GM18511 (cell line): ENCODE results near the gene ALX3.
A peak's percentile ranks its signal among the peaks of the same experiment; 100 is the strongest.
"Not testable (repeated sequence)": the region's sequence is repeated elsewhere in the genome, so short reads cannot be mapped to it uniquely, and the experiment has no call there.

Experiments
- ATAC-seq: cut with Tn5 transposase; IDR thresholded peaks from one replicate; pipeline ENCODE4 v1.9.1; 2021; ENCODE audit warnings: mild to moderate bottlenecking, moderate library complexity; ENCODE audit not compliant: unreplicated experiment

The ALX3 gene

GRCh38 chr1:110089561-110090275 lies 19.2 kb upstream of the ALX3 start:
- no peak for ATAC-seq

GRCh38 chr1:110088739-110089316 lies 18.4 kb upstream of the ALX3 start:
- no peak for ATAC-seq

- ATAC-seq, result peak; percentile 73
Measured at GRCh38 chr1:110087812-110088738, 17.6 kb upstream of the ALX3 start.

GRCh38 chr1:110086961-110087360 lies 16.5 kb upstream of the ALX3 start:
- no peak for ATAC-seq

- no peak for ATAC-seq
Measured at GRCh38 chr1:110085671-110086070, 15.2 kb upstream of the ALX3 start.

- no peak for ATAC-seq
Measured at GRCh38 chr1:110084227-110085078, 14.0 kb upstream of the ALX3 start.

GRCh38 chr1:110083866-110084226 lies 13.4 kb upstream of the ALX3 start:
- no peak for ATAC-seq

GRCh38 chr1:110083061-110083865 lies 12.8 kb upstream of the ALX3 start:
- ATAC-seq, result no peak

- no peak for ATAC-seq
Measured at GRCh38 chr1:110082477-110082876, 12.0 kb upstream of the ALX3 start.

- ATAC-seq, result no peak
Measured at GRCh38 chr1:110081061-110081460, 10.6 kb upstream of the ALX3 start.

- not testable (repeated sequence) for ATAC-seq
Measured at GRCh38 chr1:110079995-110080394, 9.5 kb upstream of the ALX3 start.

GRCh38 chr1:110076789-110077500 lies 6.5 kb upstream of the ALX3 start:
- no peak for ATAC-seq

- no peak for ATAC-seq
Measured at GRCh38 chr1:110074166-110074565, 3.7 kb upstream of the ALX3 start.

GRCh38 chr1:110070282-110070669 lies 196 bp downstream of the ALX3 start:
- no peak for ATAC-seq

GRCh38 chr1:110069404-110070281 lies 829 bp downstream of the ALX3 start:
- ATAC-seq, result no peak

GRCh38 chr1:110068646-110069403 lies 1.6 kb downstream of the ALX3 start:
- no peak for ATAC-seq

- no peak for ATAC-seq
Measured at GRCh38 chr1:110067893-110068645, 2.4 kb downstream of the ALX3 start.
